ENCODE measurements around the gene ORAI2. TPM values are rescaled to one million over a fixed set of nuclear protein-coding genes. Genes with fewer than 3 reads are reported as not detected.

The ORAI2 gene
- total RNA-seq (2022; extraction: Qiagen RNA extraction; ENCODE audit: low read depth) = 32.8 to 42.5 TPM (median 36.7 TPM) in 5 replicates

DNA sequence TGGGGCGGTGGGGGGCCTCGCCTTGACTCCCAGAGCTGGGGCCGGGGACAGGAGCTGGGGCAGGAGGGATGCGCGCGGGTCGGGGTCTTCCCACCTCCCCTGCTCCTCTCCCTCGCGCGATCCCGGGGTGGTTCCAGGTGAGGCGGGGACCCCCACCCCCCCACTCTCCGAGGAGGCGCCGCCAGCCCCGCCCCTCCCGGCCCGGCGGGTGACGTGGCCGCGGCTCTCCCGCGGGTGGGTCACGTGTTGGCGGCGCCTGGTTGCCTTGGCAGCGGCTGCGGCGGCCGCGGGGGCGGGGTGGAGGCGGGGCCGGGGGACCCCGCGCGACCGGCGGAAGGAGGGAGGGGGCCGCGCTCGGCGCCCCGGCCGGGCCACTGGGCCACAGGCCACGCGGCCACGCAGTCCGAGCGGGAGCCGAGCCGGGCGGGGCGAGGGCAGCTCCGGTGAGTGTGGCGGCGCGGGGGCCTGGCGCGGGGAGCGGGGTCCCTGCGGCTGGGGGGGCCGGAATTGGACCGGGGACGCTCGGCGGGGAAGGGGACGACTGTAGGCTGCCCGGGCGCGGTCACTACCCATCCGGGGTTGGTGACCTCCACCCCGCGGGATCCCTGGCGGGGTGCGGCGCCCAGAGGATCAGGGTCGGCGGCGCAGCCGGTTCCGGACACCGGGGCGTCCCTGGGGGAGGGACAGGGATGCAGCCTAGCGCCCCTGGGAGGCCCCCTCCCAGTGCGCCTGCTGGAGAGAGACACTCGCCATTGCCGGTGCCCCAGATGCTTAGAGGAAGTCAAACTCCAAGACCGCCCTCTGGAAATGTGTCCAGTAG lies at the start of gene ORAI2:
ORAI2 (plus strand) TSS at position 357 of the 820 bp plus-strand sequence. CDS start 5,382 bp downstream, outside the sequence.

DNA sequence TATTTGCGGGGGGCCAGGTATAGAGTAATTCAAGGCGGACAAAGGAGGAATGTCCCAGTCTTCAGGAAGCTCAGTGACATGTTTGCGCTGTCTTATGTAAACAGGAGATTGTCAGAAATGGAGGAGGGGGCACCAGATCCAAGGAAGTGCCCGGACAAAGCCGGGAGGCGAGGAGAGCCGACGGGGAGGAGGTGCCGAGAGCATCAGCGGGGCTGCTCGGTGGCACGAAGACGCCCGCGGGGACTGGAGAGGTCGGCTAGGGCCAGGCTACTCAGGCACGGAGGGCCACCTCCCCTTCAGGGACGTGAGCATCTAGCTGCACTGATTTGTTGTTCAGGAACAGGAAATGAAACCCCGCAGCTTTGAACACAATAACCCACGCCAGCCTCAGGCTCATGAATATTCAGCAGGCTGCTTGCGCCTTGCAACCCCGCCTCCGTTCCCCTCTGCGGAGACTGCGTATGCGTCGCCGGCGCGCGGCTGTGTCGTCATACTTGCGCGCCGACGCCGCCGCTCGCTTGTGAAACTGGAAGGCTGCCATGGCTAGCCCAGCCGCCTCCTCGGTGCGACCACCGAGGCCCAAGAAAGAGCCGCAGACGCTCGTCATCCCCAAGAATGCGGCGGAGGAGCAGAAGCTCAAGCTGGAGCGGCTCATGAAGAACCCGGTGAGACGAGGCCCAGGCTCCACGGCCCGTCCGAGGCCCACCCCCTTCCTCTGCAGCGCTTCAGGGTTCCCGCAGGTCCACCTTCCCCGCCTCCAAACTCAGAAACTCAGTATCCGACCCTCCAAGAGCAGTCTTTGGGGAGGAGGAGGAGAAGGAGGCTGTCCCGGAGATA lies 37.3 kb upstream of the ORAI2 start, which contains the start of gene PRKRIP1:
PRKRIP1 (plus strand) TSS at position 491 of the 837 bp plus-strand sequence; CDS start at position 540, 49 bp downstream.

DNA sequence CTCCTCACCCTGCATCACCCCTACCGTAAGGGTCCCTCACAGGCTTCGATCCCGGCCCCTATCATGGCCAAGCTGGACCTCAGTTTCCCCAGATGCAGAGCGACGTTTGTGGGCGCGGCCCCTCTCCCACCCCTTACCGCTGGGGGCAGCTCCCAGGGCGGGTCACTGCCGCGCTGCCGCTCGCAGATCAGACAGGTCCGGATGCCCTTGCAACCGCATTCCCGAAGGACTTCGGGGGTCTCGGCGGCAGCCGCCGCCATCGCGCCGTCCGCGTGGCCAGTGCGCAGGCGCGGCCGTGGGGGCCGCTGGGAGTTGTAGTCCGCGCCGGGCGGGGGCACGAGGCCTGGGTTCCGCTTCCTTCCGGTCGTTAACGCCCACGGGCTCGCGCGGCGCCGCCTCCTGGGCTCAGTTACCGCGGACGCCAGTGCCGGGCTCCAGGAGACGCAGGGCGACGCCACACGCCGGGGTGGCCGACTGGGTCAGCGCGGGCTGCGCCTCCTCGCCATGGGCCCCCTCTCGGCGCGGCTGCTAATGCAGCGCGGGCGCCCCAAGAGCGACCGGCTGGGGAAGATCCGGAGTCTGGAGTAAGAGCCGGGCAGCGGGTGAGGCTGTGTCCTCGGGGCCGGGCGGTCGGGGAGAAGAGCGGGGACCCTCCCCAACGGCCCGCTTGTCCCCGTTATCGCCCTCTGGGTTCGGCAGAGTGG lies 31.4 kb downstream of the ORAI2 start, which contains the start of the genes ALKBH4 and LRWD1:
ALKBH4 (minus strand) TSS at position 287 of the 704 bp plus-strand sequence; CDS start at position 260, 27 bp downstream.
LRWD1 (plus strand) TSS at position 408 of the 704 bp plus-strand sequence; CDS start at position 505, 97 bp downstream.

DNA sequence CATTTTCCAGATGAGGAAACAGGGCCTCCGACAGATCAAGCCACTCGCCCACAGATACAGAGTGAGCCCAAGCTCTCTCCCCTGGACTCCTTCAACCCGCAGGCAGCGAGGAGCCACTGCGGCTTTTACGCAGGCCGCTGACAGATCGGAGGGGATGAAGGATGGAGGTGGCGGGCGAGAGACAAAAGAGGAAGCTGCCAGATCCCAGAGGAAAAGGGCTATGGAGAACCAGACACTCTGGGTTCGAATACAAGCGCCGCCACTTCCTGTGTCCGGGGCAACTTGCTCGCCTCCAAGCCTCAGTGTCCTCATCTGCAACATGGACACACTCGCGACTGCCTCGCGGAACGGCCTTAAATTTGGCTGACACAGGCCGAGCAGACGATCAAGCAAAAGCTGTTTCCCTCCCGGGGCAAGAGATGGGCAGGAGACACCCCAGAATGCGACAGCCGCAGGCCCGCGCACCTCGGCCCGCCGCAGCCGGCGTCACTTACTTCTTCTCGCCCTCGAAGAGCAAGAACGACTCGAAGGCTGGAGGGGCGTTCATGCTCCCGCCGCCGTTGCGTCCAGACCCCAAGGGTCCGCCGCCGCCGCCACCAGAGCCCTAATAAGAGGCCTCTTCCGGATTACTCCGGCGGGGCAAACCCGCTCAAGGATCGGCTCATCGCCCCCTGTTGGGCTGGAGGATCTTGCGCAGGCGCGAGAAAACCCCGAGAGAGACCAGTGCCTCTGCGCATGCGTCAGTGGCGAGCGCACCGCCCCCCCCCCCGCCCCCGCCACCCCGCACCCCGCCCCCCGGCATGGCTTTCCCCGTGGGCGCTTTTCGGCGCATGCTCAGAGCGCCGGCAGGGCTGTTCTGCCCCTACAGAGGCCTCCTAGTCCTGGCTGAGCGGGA lies 45.2 kb downstream of the ORAI2 start, which contains the start of gene POLR2J:
POLR2J (minus strand) TSS at position 609 of the 895 bp plus-strand sequence; CDS start at position 547, 62 bp downstream.

Other genes with a start within 250 kb of the ORAI2 start
- 1.9 to 3.6 TPM (median 3.1 TPM) in 5 replicates for gene SH2B2, start 146.7 kb upstream of the ORAI2 start, total RNA-seq (2022; extraction: Qiagen RNA extraction; ENCODE audit: low read depth)
- gene SPDYE6, start 77.1 kb upstream of the ORAI2 start, total RNA-seq (2022; extraction: Qiagen RNA extraction; ENCODE audit: low read depth) = not detected in 5 replicates
- gene PRKRIP1, start 37.2 kb upstream of the ORAI2 start, total RNA-seq (2022; extraction: Qiagen RNA extraction; ENCODE audit: low read depth) = 22.2 to 25.8 TPM (median 24.3 TPM) in 5 replicates
- 11.1 to 12.7 TPM (median 12.3 TPM) in 5 replicates for gene ALKBH4, start 31.3 kb downstream of the ORAI2 start, total RNA-seq (2022; extraction: Qiagen RNA extraction; ENCODE audit: low read depth)
- 21.3 to 35.3 TPM (median 30.8 TPM) in 5 replicates for gene LRWD1, start 31.4 kb downstream of the ORAI2 start, total RNA-seq (2022; extraction: Qiagen RNA extraction; ENCODE audit: low read depth)
- 97.2 to 129 TPM (median 106 TPM) in 5 replicates for gene POLR2J, start 45.3 kb downstream of the ORAI2 start, total RNA-seq (2022; extraction: Qiagen RNA extraction; ENCODE audit: low read depth)
- 1.4 to 1.9 TPM (median 1.7 TPM) in 5 replicates for gene RASA4B, start 84.2 kb downstream of the ORAI2 start, total RNA-seq (2022; extraction: Qiagen RNA extraction; ENCODE audit: low read depth)
- 1.1 to 3.8 TPM (median 3.1 TPM) in 5 replicates for gene UPK3BL2, start 110.1 kb downstream of the ORAI2 start, total RNA-seq (2022; extraction: Qiagen RNA extraction; ENCODE audit: low read depth)
- gene SPDYE2, start 117.7 kb downstream of the ORAI2 start, total RNA-seq (2022; extraction: Qiagen RNA extraction; ENCODE audit: low read depth) = 0.05 TPM in 1 of 5 replicates, not detected in the others
- gene POLR2J3, start 139.0 kb downstream of the ORAI2 start, total RNA-seq (2022; extraction: Qiagen RNA extraction; ENCODE audit: low read depth) = 17.0 to 40.9 TPM (median 31.8 TPM) in 5 replicates
- gene RASA4, start 183.2 kb downstream of the ORAI2 start, total RNA-seq (2022; extraction: Qiagen RNA extraction; ENCODE audit: low read depth) = 2.2 to 2.9 TPM (median 2.6 TPM) in 5 replicates
- 10.2 to 17.4 TPM (median 14.0 TPM) in 5 replicates for gene UPK3BL1, start 209.2 kb downstream of the ORAI2 start, total RNA-seq (2022; extraction: Qiagen RNA extraction; ENCODE audit: low read depth)
- 0.05 TPM in 1 of 5 replicates, not detected in the others for gene SPDYE2B, start 216.7 kb downstream of the ORAI2 start, total RNA-seq (2022; extraction: Qiagen RNA extraction; ENCODE audit: low read depth)
- 0.25 to 0.69 TPM (median 0.43 TPM) in 5 replicates for gene POLR2J2, start 238.1 kb downstream of the ORAI2 start, total RNA-seq (2022; extraction: Qiagen RNA extraction; ENCODE audit: low read depth)

Measured in A549 treated with DMSO at 1 μM for 4 hours (cell line).